Mucosa of rectum (tissue), 2 donors: Measurements from ENCODE around the gene NR4A2.

ENCODE experiments used
- H3K27ac ChIP-seq, 2 donors: one replicate each; pipeline ENCODE4 v1.7.0; 2013; ENCODE audit warnings: inconsistent platforms in 2 of 2, low read depth in 2 of 2, low read length in 2 of 2
- H3K27me3 ChIP-seq, 2 donors: one replicate each; pipeline ENCODE4 v1.7.0; 2013; ENCODE audit warnings: low read length in 2 of 2; ENCODE audit not compliant: control insufficient read depth in 2 of 2, insufficient read depth in 2 of 2
- H3K36me3 ChIP-seq, 2 donors: one replicate each; pipeline ENCODE4 v1.7.0; 2013; ENCODE audit warnings: low read length in 2 of 2; ENCODE audit not compliant: control insufficient read depth in 2 of 2, insufficient read depth in 2 of 2
- H3K4me1 ChIP-seq, 2 donors: one replicate each; pipeline ENCODE4 v1.7.0; 2013; ENCODE audit warnings: low read length in 2 of 2, mild to moderate bottlenecking in 1 of 2; ENCODE audit not compliant: control insufficient read depth in 2 of 2, insufficient read depth in 2 of 2
- H3K4me3 ChIP-seq, 2 donors: one replicate each; pipeline ENCODE4 v1.7.0; 2013; ENCODE audit warnings: low read length in 2 of 2
- H3K9ac ChIP-seq, 2 donors: one replicate each; pipeline ENCODE4 v1.7.0; 2013; ENCODE audit warnings: low read length in 2 of 2, low read depth in 1 of 2, mild to moderate bottlenecking in 1 of 2
- H3K9me3 ChIP-seq, 2 donors: one replicate each; pipeline ENCODE4 v1.7.0; 2013; ENCODE audit warnings: low read length in 2 of 2; ENCODE audit not compliant: control insufficient read depth in 2 of 2
- donor health status: healthy.
- donor health status: Normal muscosa, but diverticular disease.

Gene NR4A2

GRCh38 chr2:156349161-156349560 is 16.6 kb upstream of the NR4A2 start:
- Histone ChIP-seq H3K9me3 (no peaks in the 10 kb centered on the region), H3K27ac (no peak overlapping the region), H3K4me1 (peaks cover 3% of the 10 kb centered on the region in 2 donors), H3K36me3 (no peaks in the 10 kb centered on the region), H3K4me3 (no peak overlapping the region), H3K9ac (no peak overlapping the region), H3K27me3 (no peaks in the 10 kb centered on the region)

DNA sequence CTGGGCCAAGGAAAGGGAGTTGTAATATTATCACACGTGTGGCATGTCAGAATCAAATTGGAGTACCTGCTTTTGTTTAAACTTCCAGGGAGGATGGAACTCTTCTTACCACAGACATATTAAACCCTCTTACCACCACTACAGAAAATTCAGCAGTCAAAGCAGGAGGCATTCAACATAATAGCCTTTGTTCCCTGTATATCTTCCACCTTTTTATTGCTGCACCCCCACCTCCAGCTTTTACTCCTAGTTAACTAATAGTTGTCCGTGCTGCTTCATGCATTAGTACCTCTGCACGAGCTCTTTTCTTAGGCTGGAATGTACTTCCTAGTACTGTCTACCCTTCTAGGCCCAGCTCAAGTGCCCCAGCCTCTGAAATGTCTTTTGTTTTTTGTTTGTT is 14.9 kb upstream of the NR4A2 start:
- peaks cover 7 to 8% of the 10 kb centered on the region in 2 donors for H3K4me1 ChIP-seq
- H3K4me3 ChIP-seq = no peak overlapping the region
- H3K36me3 ChIP-seq = no peaks in the 10 kb centered on the region

DNA sequence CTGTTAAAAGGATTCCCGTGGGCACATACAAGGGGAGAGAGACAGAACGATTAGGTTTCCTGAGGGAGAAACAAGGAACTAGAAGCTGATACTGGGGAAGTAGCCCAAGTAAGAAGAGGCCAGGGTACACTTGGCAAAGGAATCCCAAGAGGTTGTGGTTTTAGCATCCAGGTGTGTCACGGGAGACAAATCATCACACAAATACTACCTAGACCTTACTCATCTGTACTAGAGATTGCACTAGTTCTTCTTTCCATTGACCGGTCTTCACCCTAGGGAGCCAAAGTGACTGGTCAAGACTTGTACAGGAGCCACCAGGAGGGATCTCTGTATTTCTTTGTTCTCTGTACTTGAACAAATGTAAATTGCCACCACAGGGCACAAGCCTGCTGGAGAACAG is 14.2 kb upstream of the NR4A2 start:
- Histone ChIP-seq H3K36me3 (no peaks in the 10 kb centered on the region), H3K4me1 (peaks cover 7 to 8% of the 10 kb centered on the region in 2 donors), H3K4me3 (no peak overlapping the region), H3K9me3 (no peaks in the 10 kb centered on the region), H3K9ac (no peak overlapping the region), H3K27me3 (no peaks in the 10 kb centered on the region), H3K27ac (no peak overlapping the region)

More for the DNA sequence above, 14.9 kb upstream of the NR4A2 start:
- no peaks in the 10 kb centered on the region for H3K9me3 ChIP-seq
- H3K27ac ChIP-seq = no peak overlapping the region
- H3K9ac ChIP-seq = no peak overlapping the region
- no peaks in the 10 kb centered on the region for H3K27me3 ChIP-seq

DNA sequence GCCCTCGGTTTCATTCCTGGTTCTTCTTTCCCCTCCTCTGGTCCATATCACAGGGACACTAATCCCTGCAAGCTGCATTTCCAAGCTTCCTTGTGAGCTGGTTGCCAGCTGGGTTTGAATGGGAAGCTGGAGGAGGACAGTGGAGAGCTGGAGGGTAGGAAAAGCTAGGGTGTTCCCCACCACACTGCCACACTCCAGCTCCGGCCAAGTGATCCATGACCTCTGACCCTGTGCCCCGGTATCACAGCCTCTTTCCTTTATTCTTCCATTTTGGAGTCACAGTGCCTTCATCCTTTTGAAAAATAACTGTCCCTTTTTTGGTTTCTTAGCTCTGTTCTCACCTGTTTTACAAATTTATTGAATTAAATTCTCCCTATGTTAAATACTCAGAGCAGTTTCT is 13.1 kb upstream of the NR4A2 start:
- Histone ChIP-seq H3K27ac (no peak overlapping the region), H3K9me3 (no peaks in the 10 kb centered on the region), H3K4me1 (peaks cover 10 to 16% of the 10 kb centered on the region in 2 donors), H3K9ac (no peak overlapping the region), H3K36me3 (no peaks in the 10 kb centered on the region), H3K27me3 (no peaks in the 10 kb centered on the region), H3K4me3 (no peak overlapping the region)

GRCh38 chr2:156343940-156344301 is 11.4 kb upstream of the NR4A2 start:
- Histone ChIP-seq H3K27me3 (no peaks in the 10 kb centered on the region), H3K27ac (no peak overlapping the region), H3K4me3 (no peak overlapping the region), H3K9ac (no peak overlapping the region), H3K4me1 (peaks cover 22 to 24% of the 10 kb centered on the region in 2 donors), H3K36me3 (no peaks in the 10 kb centered on the region), H3K9me3 (no peaks in the 10 kb centered on the region)

DNA sequence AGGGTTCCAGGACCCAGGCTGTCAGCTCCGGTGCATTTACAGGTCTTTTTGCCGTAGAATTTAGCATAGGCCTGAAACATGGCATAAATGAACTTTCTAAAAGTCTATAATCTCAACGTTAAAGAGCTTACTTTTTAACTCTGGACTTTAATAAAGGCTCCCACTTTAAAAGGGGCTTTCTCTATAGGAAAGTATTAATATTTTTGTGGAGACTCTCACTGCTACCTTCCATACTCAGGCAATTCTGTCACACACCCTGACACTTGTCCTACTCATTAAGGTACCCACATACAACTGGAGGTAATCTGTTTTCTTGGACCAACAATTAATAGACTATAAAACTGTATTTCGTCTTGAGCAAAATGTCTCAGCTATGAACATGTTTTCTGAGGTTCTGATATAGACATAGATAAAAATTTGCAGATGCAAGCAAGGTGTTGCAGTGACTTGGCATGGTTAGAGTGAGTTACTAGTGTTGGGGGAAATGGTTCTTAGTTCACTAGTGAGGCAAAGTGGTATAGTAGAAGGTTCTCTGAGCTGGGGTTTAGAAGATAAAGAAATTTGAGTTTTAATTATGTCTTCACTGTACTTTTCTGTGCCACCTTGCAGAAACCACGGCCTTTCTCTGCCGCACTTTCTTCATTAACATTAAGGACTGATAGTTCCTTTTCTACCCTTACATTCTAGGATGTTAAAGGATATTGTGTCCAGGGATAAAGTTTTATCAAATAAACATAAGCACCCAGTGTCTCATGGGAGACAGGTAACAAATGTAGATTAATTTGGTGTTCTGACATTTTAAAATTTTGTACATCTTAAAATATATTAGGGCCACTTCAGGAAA is 10.8 kb upstream of the NR4A2 start:
- H3K4me1 ChIP-seq = peaks cover 25 to 28% of the 10 kb centered on the region in 2 donors
- peak overlapping the region; percentile 86 to 96 for H3K9ac ChIP-seq
- H3K27me3 ChIP-seq = no peaks in the 10 kb centered on the region
- no peaks in the 10 kb centered on the region for H3K9me3 ChIP-seq
- H3K27ac ChIP-seq = peak overlapping the region; percentile 91 to 100
- H3K36me3 ChIP-seq = no peaks in the 10 kb centered on the region
- H3K4me3 ChIP-seq = peak overlapping the region; percentile 78 to 85

DNA sequence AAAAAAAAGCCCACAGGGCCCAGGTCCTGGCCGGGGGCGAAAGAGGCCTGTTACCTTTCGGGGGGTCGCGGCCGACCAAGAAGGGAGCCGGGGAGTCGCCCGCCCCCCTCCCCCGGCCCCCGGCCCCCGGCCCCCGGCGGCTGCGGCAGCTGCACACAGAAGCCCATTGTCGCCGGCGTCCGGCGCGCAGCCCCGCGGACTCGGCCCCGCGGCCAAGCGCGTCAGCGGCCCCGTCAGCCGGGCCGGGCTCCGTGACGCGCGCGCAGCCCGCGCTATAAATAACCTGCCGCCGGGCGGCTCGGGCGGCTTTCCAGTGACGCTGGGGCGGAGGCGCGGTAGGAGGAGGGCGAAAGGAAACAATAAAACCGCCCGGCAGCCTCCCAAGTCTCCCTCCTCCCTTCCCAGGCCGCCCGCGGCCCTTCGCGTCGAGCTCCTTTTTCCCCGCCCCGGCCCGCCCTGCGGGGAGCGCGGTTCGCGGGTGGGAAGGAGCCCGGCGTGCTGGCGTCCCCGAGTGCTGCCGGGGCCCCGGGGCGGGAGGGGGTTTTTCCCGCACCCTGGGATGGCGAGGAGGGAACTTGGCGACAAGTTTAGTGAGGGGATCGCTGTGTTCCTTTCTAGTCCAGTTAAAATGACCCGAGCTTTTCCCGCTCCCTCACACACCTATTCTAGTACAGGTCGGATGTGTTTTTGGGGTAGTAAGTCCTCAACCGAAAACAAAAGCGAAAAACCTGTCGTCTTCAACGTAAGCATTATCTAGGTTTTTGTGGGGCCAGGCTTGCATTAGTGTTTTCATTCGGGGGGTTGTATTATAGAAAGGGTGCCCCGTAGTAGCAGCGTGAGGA is 10.0 kb upstream of the NR4A2 start:
- peak overlapping the region; percentile 89 to 98 for H3K4me3 ChIP-seq
- H3K9ac ChIP-seq = peak overlapping the region; percentile 97 to 100
- H3K36me3 ChIP-seq = no peaks in the 10 kb centered on the region
- peak overlapping the region; percentile 100 for H3K27ac ChIP-seq
- H3K27me3 ChIP-seq = no peaks in the 10 kb centered on the region
- peaks cover 25 to 33% of the 10 kb centered on the region in 2 donors for H3K4me1 ChIP-seq
- H3K9me3 ChIP-seq = no peaks in the 10 kb centered on the region

DNA sequence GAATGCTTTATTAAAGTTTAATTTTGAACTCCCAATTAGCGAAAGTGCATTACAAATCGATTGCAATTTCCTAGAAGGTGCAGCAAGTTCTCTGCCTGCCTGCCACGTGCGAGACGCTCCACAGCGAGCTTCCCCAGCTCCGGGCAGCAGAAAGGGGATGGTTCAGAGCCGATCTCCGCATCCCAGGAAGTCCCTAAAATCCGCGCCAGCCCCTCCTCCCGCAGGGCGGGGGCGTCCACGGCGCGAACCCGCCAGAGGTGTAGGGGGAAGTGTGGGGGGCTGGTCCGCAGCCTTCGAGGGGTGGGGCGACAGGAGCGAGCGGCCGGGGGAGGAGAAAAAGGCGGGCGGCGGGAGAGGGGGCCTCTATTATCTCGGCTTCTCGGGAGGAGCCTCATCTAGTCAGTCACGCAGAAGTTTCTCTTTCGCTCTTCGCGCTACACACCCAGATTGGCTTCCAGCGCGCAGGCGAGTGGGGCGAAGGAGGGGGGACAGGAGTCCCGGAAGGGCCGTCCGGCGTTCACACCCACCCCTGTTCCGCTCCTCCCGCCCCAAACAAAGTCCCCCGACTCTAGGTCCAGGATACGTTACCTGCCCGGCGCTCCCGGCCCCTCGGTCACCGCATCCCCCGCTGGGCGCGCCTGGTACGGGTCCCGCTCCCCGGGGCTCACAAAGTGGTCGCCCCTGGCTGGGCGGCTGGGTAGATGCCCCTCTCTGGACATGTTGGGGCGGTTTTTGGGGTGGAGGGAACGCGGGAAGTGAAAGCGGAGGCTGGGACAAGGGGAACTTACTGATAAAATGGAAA is 9.1 kb upstream of the NR4A2 start:
- no peaks in the 10 kb centered on the region for H3K9me3 ChIP-seq
- H3K4me3 ChIP-seq = peak overlapping the region; percentile 89 to 98
- no peaks in the 10 kb centered on the region for H3K36me3 ChIP-seq
- H3K27ac ChIP-seq = peak overlapping the region; percentile 100
- H3K27me3 ChIP-seq = no peaks in the 10 kb centered on the region
- peak overlapping the region; percentile 97 to 100 for H3K9ac ChIP-seq
- peaks cover 25 to 33% of the 10 kb centered on the region in 2 donors for H3K4me1 ChIP-seq

- Histone ChIP-seq H3K36me3 (no peaks in the 10 kb centered on the region), H3K4me1 (peaks cover 28 to 36% of the 10 kb centered on the region in 2 donors), H3K4me3 (peak overlapping the region; percentile 89 to 98), H3K9ac (peak overlapping the region; percentile 97 to 100), H3K27ac (peak overlapping the region; percentile 100), H3K9me3 (no peaks in the 10 kb centered on the region), H3K27me3 (no peaks in the 10 kb centered on the region)
These were observed 8.4 kb upstream of the NR4A2 start for GRCh38 chr2:156340804-156341451.
